Duodenal mucosa (tissue), 2 donors: ENCODE results near the gene DOK7.

ENCODE experiments used
- H3K27ac ChIP-seq: one replicate; pipeline ENCODE4 v1.7.0; 2013; ENCODE audit warnings: low read depth, low read length
- H3K27me3 ChIP-seq, 2 donors: one replicate each; pipeline ENCODE4 v1.7.0; 2013; ENCODE audit warnings: low read length in 2 of 2, control low read depth in 1 of 2; ENCODE audit not compliant: insufficient read depth in 2 of 2, control insufficient read depth in 1 of 2
- H3K36me3 ChIP-seq, 2 donors: one replicate each; pipeline ENCODE4 v1.7.0; 2013; ENCODE audit warnings: low read length in 2 of 2, control low read depth in 1 of 2; ENCODE audit not compliant: insufficient read depth in 2 of 2, control insufficient read depth in 1 of 2
- H3K4me1 ChIP-seq, 2 donors: one replicate each; pipeline ENCODE4 v1.7.0; 2013; ENCODE audit warnings: low read length in 2 of 2, control low read depth in 1 of 2; ENCODE audit not compliant: insufficient read depth in 2 of 2, control insufficient read depth in 1 of 2
- H3K4me3 ChIP-seq, 2 donors: one replicate each; pipeline ENCODE4 v1.7.0; 2013; ENCODE audit warnings: low read length in 2 of 2, low read depth in 1 of 2
- H3K9ac ChIP-seq, 2 donors: one replicate each; pipeline ENCODE4 v1.7.0; 2013; ENCODE audit warnings: low read length in 2 of 2, low read depth in 1 of 2
- H3K9me3 ChIP-seq, 2 donors: one replicate each; pipeline ENCODE4 v1.7.0; 2013; ENCODE audit warnings: low read length in 2 of 2, control low read depth in 1 of 2; ENCODE audit not compliant: control insufficient read depth in 1 of 2

DOK7 gene

DNA sequence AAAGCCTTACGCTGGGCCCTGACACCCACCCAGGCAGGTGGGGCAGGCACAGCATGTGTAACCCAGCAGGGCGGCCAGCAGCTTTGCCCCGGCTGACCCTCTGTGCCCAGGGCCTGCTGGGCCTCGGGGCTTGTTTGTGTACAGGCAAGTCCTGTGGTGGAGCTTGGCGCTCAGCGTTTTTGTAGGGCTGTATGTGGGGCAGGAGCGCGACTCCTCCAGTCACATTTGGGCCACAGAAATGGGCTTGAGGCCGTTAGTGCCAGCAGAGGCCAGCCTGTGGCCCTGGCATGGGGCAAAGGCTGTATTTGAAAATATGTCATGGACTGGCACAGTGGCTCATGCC, 36.0 kb upstream of the DOK7 start:
- H3K9me3 ChIP-seq = no peaks in the 10 kb centered on the region
- no peaks in the 10 kb centered on the region for H3K27me3 ChIP-seq
- H3K27ac ChIP-seq = no peak overlapping the region
- H3K36me3 ChIP-seq = peaks cover 0 to 29% of the 10 kb centered on the region in 2 donors
- H3K4me1 ChIP-seq = no peaks in the 10 kb centered on the region
- H3K4me3 ChIP-seq = no peak overlapping the region
- H3K9ac ChIP-seq = no peak overlapping the region

DNA sequence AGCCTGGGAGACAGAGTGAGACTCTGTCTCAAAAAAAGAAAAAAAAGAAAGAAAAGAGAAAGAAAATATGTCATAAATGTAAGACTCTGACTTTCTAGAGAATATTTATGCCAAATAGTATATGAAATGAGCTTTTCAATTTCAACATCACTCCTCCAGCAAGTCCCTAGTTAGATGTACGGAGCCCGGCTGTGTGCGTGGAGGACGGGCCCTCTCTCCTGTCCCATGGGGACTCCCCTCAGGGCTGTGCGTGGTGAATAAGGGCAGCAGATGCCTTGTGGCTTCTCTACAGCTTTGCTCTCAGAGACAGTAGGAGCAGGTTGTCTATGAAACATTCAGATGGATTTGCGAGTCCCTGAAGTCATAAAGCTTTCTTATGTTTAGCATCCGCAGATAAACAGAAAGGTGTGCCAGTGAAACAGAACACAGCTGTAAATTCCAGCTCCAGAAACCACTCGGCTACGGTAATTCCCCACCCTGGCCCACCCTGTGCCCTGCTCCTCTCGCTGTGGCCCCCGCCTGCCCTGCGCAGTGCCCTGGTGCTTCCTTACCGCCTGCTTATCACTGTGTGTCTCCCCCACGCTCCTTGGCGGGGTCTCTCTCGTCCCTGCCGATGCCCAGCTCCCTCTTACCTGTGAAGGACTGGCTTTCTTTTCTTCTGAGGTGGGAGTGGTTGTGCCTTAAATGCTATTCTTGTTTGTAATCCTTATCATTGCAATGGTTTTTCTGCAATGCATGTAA, 35.2 kb upstream of the DOK7 start:
- Histone ChIP-seq H3K9me3 (no peaks in the 10 kb centered on the region), H3K9ac (no peak overlapping the region), H3K27ac (no peak overlapping the region), H3K4me1 (no peaks in the 10 kb centered on the region), H3K27me3 (no peaks in the 10 kb centered on the region), H3K36me3 (peaks cover 0 to 21% of the 10 kb centered on the region in 2 donors), H3K4me3 (no peak overlapping the region)

DNA sequence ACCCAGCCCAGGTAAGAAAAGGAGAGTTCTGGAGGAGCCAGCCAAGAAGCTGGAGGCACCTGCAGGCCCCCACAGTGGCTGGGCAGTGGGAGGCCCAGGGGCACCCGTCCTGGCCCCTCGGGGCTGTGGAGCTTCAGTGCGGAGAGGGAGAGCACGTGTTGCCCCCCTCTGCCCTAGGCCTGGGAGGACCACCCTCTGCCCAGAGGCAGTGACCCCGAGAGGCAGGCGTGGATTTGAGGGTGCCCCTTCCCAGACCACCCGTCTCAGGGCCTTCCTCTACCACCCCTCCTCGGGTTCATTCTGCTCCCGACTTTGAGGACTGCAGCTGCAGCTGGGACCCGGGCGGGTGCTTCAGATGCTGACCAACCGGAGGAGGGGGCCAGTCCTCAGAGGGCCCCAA, 33.5 kb upstream of the DOK7 start:
- Histone ChIP-seq H3K9me3 (no peaks in the 10 kb centered on the region), H3K36me3 (peaks cover 0 to 16% of the 10 kb centered on the region in 2 donors), H3K9ac (no peak overlapping the region), H3K4me1 (no peaks in the 10 kb centered on the region), H3K4me3 (no peak overlapping the region), H3K27me3 (no peaks in the 10 kb centered on the region), H3K27ac (no peak overlapping the region)

DNA sequence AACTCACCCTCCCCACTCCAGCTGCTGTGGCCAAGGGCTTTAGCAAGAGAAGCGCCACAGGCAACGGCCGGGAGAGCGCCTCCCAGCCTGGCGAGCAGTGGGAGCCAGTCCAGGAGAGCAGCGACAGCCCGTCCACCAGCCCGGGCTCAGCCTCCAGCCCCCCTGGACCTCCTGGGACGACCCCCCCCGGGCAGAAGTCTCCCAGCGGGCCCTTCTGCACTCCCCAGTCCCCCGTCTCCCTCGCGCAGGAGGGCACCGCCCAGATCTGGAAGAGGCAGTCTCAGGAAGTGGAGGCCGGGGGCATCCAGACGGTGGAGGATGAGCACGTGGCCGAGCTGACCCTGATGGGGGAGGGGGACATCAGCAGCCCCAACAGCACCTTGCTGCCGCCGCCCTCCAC, 32.6 kb upstream of the DOK7 start:
- no peak overlapping the region for H3K27ac ChIP-seq
- H3K4me3 ChIP-seq = no peak overlapping the region
- peaks cover 0 to 16% of the 10 kb centered on the region in 2 donors for H3K36me3 ChIP-seq
- no peak overlapping the region for H3K9ac ChIP-seq
- H3K4me1 ChIP-seq = no peaks in the 10 kb centered on the region
- no peaks in the 10 kb centered on the region for H3K27me3 ChIP-seq
- no peaks in the 10 kb centered on the region for H3K9me3 ChIP-seq

DNA sequence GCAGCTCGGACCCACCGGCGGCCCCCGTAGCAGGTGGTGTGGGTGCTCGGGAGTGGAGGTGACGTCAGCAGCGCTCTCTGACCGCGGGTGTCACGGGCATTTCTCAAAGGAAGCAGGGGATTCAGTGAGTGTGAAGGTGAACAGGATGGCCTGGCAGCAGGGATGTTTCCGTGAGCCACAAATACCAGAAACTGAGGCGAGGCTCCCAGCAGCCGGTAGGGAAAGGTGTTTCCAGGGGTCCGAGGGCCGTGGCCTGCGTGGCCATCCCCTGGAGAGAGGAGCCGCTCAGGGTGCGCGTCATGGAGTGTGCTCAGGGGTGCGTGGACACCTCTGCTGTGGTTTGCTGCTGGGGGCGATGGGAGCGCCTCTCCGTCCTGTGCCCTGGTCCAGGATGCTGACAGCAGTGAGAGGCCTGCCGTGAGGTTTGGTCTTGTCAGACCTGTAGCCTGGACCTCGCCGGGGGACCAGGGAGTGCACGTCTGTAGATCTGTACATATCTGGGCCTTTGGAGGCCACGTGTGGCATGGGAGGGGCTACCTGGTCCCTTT, 31.6 kb upstream of the DOK7 start:
- H3K36me3 ChIP-seq = peaks cover 0 to 16% of the 10 kb centered on the region in 2 donors

DNA sequence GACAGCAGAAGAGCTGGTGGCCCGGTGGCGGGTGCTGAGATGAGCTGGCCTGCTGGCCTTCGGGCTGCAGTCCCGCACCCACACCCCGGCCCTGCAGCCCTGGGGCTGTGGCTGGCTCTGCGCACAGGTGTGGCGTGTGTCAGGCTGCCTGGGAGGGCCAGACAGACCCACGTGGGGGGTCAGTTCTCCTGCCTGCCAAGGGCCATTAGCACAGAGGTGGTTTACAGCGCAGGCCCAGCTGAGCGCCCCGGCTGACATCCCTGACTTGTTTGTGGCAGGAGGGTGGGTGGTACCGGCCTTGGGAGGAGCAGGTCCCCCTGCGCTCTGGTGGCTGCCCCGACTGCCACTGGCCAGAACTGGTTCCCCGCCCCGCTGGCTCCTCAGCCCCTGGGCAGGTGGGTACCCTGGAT, 30.7 kb upstream of the DOK7 start:
- no peaks in the 10 kb centered on the region for H3K4me1 ChIP-seq
- no peak overlapping the region for H3K9ac ChIP-seq
- no peak overlapping the region for H3K4me3 ChIP-seq
- H3K27me3 ChIP-seq = no peaks in the 10 kb centered on the region
- no peak overlapping the region for H3K27ac ChIP-seq
- no peaks in the 10 kb centered on the region for H3K9me3 ChIP-seq
- peaks cover 0 to 16% of the 10 kb centered on the region in 2 donors for H3K36me3 ChIP-seq

More for the DNA sequence above, 31.6 kb upstream of the DOK7 start:
- Histone ChIP-seq H3K27me3 (no peaks in the 10 kb centered on the region), H3K9me3 (no peaks in the 10 kb centered on the region), H3K4me3 (no peak overlapping the region), H3K27ac (no peak overlapping the region), H3K4me1 (no peaks in the 10 kb centered on the region), H3K9ac (no peak overlapping the region)

DNA sequence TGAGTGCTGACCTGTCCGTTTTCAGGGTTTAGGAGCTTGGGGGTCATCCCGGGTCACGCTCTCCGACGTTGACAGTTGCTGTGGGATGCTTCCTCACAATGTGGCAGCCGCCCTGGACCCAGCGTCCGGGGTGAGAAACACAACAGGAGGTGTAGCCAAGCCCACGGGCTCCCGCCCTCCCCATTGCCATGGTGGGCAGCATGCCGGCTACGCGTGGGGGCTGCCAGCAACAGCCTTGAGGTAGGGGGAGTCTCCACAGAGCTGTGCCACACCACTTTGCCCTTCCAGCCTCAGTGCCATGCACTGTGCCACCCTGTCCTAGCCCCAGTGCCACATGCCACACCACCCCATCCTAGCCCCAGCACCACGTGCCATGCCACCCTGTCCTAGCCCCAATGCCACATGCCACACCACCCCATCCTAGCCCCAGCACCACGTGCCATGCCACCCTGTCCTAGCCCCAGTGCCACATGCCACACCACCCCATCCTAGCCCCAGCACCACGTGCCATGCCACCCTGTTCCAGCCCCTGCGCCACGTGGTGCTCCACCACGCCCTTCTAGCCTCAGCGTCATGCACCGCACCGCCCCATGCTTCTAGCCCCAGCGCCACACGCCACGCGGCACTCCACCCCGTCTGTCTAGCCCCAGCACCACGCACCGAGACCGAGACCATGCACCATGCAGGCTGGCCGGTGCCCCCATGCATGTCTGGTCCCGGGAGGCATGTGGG, 29.8 kb upstream of the DOK7 start:
- no peak overlapping the region for H3K9ac ChIP-seq
- no peak overlapping the region for H3K4me3 ChIP-seq
- peaks cover 0 to 16% of the 10 kb centered on the region in 2 donors for H3K36me3 ChIP-seq
- H3K4me1 ChIP-seq = no peaks in the 10 kb centered on the region
- no peaks in the 10 kb centered on the region for H3K27me3 ChIP-seq
- H3K27ac ChIP-seq = no peak overlapping the region
- no peaks in the 10 kb centered on the region for H3K9me3 ChIP-seq

DNA sequence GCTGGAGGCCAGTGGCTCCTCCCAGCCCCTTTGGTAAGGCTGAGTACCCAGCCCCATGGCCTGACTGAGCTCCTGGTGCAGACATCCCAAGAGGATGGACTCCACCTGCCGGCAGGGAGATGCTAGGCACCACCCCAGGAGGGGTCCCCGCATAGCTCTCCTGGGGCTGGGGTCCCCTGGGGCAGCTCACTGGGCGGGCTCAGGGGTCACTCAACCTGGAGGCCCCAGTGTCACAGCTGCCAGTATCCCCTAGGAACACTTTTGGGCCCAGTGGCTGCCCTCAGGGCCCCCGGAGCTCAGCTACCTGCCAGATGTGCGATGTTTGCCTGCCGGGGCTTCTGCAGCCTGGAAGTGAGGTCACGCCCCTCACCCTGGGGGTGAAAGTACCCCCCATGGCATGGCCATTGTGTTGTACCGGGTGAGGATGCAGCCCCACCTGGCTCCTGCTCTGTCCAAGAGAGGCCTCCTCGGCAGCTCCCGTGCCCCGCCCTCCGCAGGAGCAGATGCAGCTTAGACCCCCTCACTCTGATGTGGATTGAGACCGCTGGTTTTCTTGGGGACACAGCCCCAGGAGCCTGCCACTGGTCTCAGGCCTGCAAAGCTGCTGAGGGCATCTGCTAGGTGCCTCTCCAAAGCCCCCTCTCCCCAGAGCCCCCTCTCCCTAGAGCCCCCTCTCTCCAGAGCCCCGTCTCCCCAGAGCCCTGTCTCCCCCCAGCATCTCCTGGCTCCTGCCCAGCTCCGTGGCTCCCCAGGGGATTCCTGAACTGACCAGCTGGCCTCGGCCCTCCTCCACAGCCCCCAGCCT, 28.0 kb upstream of the DOK7 start:
- H3K9me3 ChIP-seq = no peaks in the 10 kb centered on the region
- no peaks in the 10 kb centered on the region for H3K4me1 ChIP-seq
- H3K36me3 ChIP-seq = peaks cover 0 to 4% of the 10 kb centered on the region in 2 donors
- no peak overlapping the region for H3K9ac ChIP-seq
- no peak overlapping the region for H3K4me3 ChIP-seq
- H3K27me3 ChIP-seq = no peaks in the 10 kb centered on the region
- H3K27ac ChIP-seq = no peak overlapping the region

DNA sequence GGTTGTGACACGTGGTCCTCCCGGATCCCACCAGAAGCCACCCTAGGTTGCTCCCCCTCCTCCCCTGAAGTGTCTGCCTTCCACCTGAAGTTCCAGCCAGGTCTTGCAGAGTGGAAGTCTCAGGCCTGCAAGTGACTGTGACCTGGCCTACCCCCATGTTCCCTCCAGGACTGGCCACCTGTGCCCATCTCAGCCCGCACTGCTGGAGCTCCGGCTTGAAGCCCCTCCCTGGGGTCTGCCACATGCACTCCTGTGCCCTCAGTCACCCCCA, 27.5 kb upstream of the DOK7 start:
- Histone ChIP-seq H3K27ac (no peak overlapping the region), H3K4me3 (no peak overlapping the region), H3K4me1 (no peaks in the 10 kb centered on the region), H3K36me3 (peaks cover 0 to 4% of the 10 kb centered on the region in 2 donors), H3K9me3 (no peaks in the 10 kb centered on the region), H3K27me3 (no peaks in the 10 kb centered on the region), H3K9ac (no peak overlapping the region)
